ENCODE measurements around the gene PDE8A. TPM values are rescaled to one million over a fixed set of nuclear protein-coding genes. Genes with fewer than 3 reads are reported as not detected.

PDE8A gene
- total RNA-seq, 1 donor from 2014 or later = 22.9 TPM

DNA sequence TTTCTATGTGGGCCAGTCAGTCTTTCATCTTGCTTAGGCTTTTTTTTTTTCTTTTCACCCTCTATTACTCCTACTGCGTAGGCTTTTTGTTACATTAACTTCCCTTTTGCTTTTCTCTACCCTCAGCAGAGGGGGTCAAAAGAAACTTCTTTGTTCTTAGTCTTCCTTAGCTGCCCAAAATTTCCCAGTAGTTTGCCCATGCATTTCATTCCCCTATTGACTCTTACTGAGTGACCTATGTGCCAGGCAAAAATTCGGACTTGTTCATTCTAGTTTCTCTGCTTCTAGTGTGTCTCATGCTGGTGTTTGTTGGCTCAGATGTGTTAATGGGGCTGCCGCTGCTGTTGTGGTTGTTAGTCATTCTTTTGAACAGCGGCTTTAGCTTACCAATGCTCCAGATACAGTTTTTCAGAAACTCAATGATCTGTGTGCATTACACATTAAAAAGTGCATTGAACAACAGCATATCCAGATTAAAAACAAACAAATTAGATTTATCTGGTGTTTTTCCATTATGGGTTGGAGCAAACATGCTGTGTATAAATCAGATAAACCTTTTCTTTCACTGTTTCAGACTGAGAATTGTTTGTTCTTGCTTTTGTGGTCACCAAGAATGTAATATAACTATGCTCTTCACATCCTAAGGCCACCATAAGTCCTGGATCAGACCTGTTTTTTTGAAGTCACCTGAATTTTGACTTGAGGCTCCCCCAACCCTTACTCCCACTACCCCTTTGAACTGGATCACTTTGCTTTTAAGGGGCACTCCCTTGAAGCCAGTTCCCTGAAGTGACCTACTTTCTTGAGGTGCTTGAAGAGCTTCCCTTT lies 43.1 kb downstream of the PDE8A start:
- intact Hi-C loops (cut with DNase I) = no loop called here
- Histone ChIP-seq H3K4me1 (peaks cover 9 to 44% of the 10 kb centered on the region in 2 donors), H3K4me3 (no peak overlapping the region), H3K27me3 (no peaks in the 10 kb centered on the region), H3K36me3 (no peaks in the 10 kb centered on the region), H3K27ac (peak overlapping the region in 1 of 2 donors; percentile 19), H3K9me3 (no peaks in the 10 kb centered on the region)
- DNase-seq (ENCODE audit: low spot score in 2 of 2) = no peak
- TF ChIP-seq, protein P1, sequence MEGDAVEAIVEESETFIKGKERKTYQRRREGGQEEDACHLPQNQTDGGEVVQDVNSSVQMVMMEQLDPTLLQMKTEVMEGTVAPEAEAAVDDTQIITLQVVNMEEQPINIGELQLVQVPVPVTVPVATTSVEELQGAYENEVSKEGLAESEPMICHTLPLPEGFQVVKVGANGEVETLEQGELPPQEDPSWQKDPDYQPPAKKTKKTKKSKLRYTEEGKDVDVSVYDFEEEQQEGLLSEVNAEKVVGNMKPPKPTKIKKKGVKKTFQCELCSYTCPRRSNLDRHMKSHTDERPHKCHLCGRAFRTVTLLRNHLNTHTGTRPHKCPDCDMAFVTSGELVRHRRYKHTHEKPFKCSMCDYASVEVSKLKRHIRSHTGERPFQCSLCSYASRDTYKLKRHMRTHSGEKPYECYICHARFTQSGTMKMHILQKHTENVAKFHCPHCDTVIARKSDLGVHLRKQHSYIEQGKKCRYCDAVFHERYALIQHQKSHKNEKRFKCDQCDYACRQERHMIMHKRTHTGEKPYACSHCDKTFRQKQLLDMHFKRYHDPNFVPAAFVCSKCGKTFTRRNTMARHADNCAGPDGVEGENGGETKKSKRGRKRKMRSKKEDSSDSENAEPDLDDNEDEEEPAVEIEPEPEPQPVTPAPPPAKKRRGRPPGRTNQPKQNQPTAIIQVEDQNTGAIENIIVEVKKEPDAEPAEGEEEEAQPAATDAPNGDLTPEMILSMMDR (IDR thresholded peaks at IDR 0.05) = no peak

DNA sequence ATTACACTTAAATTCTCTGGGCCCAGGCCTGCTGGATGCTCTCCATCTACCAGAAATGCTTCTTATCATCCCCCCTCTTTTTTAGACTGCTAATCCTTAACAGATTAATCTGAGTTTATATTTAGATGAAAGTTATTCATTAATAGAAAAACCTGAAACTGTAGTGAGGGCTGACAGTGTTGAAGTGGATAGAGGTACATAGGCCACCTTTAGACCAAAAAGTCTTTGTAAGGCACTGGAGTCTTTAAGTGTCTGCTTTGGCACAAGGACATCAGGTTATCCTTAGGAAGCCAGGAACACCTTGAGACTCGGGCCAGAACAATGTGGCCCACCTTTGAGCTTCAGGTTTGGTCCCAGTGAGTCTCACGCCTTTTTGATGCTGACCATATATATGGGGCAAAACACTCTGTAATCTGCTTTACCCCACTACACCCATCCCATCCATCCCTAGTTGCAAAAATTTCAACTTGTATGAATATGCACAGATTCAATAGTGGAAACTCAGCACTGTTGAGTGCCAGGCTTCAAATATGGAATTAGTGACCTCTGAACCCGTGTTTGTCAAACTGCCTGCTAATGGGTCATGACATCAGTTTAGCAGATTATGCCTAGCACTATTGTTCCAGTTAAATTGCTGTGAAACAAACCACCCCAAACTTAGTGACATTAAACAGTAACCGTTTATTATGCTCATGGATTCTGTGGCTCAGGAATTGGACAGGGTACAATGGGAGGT lies 44.0 kb downstream of the PDE8A start:
- no peaks in the 10 kb centered on the region for H3K27me3 ChIP-seq
- peak overlapping the region; percentile 60 to 64 for H3K27ac ChIP-seq
- TF ChIP-seq, protein P1 (IDR thresholded peaks at IDR 0.05) = no peak
- no peaks in the 10 kb centered on the region for H3K36me3 ChIP-seq
- DNase-seq (ENCODE audit: low spot score in 2 of 2) = no peak
- intact Hi-C loops (cut with DNase I) = no loop called here
- H3K4me1 ChIP-seq = peaks cover 9 to 43% of the 10 kb centered on the region in 2 donors
- no peak overlapping the region for H3K4me3 ChIP-seq
- H3K9me3 ChIP-seq = no peaks in the 10 kb centered on the region

DNA sequence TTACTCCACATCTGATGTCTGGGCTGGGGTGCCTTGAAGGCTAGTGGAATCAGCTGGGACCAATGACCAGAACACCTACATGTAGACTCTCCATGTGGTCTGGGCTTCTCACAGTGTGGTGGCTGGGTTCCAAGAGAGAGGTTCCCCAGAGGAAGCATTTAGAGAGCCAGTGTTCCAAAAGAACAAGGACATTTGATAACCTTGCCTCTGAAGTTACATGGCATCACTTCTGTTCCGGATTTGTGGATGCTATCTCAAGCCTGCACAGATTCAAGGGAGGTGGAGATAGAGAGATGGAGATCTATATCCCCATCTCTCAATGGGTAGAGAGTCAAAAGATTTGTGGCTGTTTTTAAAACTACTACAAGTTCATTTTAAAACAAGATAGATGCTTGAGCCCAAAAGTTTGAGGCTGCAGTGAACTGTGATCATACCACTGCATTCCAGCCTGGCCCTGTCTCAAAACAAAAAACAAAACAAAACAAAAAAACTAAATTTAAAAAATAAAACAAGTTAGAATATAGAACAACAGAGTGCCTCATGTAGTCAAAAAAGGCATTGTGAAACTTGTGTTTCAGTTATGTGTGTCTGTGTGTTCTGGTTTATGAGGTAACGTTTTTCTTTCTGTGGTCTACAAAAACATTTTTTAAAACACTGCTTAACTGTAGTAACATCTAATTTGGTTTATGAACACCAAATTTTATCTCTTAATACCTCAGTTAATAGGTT lies 44.8 kb downstream of the PDE8A start:
- no peaks in the 10 kb centered on the region for H3K36me3 ChIP-seq
- no peak for DNase-seq (ENCODE audit: low spot score in 2 of 2)
- TF ChIP-seq, protein P1 (IDR thresholded peaks at IDR 0.05) = no peak
- no peaks in the 10 kb centered on the region for H3K9me3 ChIP-seq
- H3K27me3 ChIP-seq = no peaks in the 10 kb centered on the region
- peaks cover 9 to 43% of the 10 kb centered on the region in 2 donors for H3K4me1 ChIP-seq
- peak overlapping the region; percentile 60 to 64 for H3K27ac ChIP-seq
- no peak overlapping the region for H3K4me3 ChIP-seq
- intact Hi-C loops (cut with DNase I) = no loop called here

DNA sequence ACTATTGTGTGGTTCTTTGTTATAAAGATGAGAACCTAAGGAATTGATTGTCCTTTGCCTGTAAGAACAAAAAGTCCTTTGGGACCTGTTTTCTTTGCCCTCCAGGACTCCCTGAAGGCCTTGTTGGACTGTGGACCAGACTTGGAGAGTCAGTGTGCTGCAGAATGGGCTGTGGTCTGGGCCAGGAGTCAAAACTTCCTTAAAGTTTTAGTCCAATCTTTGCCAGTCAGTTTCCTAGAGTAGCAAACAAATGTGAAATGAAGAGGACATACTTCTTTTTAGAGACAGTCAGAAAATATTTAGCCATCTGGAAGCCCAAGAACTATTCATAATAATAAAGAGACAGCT lies 45.4 kb downstream of the PDE8A start:
- Histone ChIP-seq H3K4me3 (no peak overlapping the region), H3K36me3 (no peaks in the 10 kb centered on the region), H3K9me3 (no peaks in the 10 kb centered on the region), H3K4me1 (peaks cover 9 to 43% of the 10 kb centered on the region in 2 donors), H3K27me3 (no peaks in the 10 kb centered on the region), H3K27ac (peak overlapping the region; percentile 60 to 64)
- TF ChIP-seq, protein P1 (IDR thresholded peaks at IDR 0.05) = no peak
- DNase-seq (ENCODE audit: low spot score in 2 of 2) = no peak
- intact Hi-C loops (cut with DNase I) = no loop called here

DNA sequence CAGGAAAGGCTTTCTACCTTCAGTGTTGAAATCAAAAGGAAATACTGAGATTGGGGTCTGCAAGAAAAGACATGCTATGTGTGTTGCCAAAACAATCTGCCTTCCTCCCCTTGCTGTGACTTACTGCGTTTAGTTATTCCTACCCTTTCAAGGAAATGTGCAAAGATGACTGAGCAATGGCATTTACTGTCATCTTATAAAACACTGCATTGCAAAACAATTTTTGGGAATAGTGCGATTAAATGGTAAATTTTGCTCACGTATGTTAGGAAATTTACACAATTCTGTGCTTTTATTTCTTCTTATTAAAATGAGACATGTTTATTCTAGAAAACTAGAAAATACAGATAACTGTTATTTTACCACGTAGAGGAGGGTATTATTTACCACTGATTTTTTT lies 45.8 kb downstream of the PDE8A start:
- peaks cover 9 to 43% of the 10 kb centered on the region in 2 donors for H3K4me1 ChIP-seq

More for the DNA sequence above, 45.8 kb downstream of the PDE8A start:
- Histone ChIP-seq H3K9me3 (no peaks in the 10 kb centered on the region), H3K27me3 (no peaks in the 10 kb centered on the region), H3K27ac (peak overlapping the region; percentile 60 to 64), H3K36me3 (no peaks in the 10 kb centered on the region), H3K4me3 (no peak overlapping the region)
- no peak for DNase-seq (ENCODE audit: low spot score in 2 of 2)
- intact Hi-C loops (cut with DNase I) = no loop called here
- TF ChIP-seq, protein P1 (IDR thresholded peaks at IDR 0.05) = no peak

Data from ascending aorta (tissue), 2 donors.